GM23338 (cell line): ENCODE data around the gene RAD51B. TPM values are rescaled to one million over a fixed set of nuclear protein-coding genes. Genes with fewer than 3 reads are reported as not detected.

Experiments
- ATAC-seq: fragments of 200-7000 bp; cut with Tn5 transposase; 3 replicates; pipeline ENCODE4 v1.9.1; 2020
- DNase-seq: peaks from one replicate; pipeline ENCODE4 v3.0.0-alpha.2; 2015; ENCODE audit warnings: low spot score
- H2AFZ ChIP-seq: fragments of 200-600 bp; sonication (generic); 2 replicates; pipeline ENCODE4 v1.8.0; 2016; ENCODE audit warnings: antibody characterized with exemption, mild to moderate bottlenecking, moderate library complexity
- H3F3A ChIP-seq: fragments of 200-600 bp; sonication (generic); replicated peaks from 2 replicates; pipeline ENCODE4 v1.8.0; 2017; ENCODE audit warnings: antibody characterized with exemption, mixed run types, low read depth
- H3K27ac ChIP-seq: fragments of 200-600 bp; sonication (generic); 2 replicates; pipeline ENCODE4 v1.6.1; 2016; ENCODE audit warnings: low read depth
- H3K27me3 ChIP-seq: fragments of 200-600 bp; sonication (generic); 2 replicates; pipeline ENCODE4 v1.8.0; 2016; ENCODE audit warnings: mild to moderate bottlenecking, mixed run types, moderate library complexity; ENCODE audit not compliant: insufficient read depth
- H3K36me3 ChIP-seq: fragments of 200-600 bp; sonication (generic); 2 replicates; pipeline ENCODE4 v1.8.0; 2016; ENCODE audit warnings: mild to moderate bottlenecking; ENCODE audit not compliant: insufficient read depth
- H3K4me1 ChIP-seq: fragments of 200-600 bp; sonication (generic); 2 replicates; pipeline ENCODE4 v1.8.0; 2016; ENCODE audit warnings: mild to moderate bottlenecking, moderate library complexity; ENCODE audit not compliant: insufficient read depth
- H3K4me2 ChIP-seq: fragments of 200-600 bp; sonication (generic); 2 replicates; pipeline ENCODE4 v1.7.1; 2017; ENCODE audit warnings: mixed run types
- H3K4me3 ChIP-seq: fragments of 200-600 bp; sonication (generic); 2 replicates; pipeline ENCODE4 v1.6.1; 2016; ENCODE audit warnings: mixed run types
- H3K79me2 ChIP-seq: fragments of 200-600 bp; sonication (generic); replicated peaks from 2 replicates; pipeline ENCODE4 v1.8.0; 2017; ENCODE audit warnings: mild to moderate bottlenecking; ENCODE audit not compliant: insufficient read depth
- H3K9me2 ChIP-seq: fragments of 200-600 bp; sonication (generic); 2 replicates; pipeline ENCODE4 v1.8.0; 2017; ENCODE audit not compliant: insufficient read depth
- H4K20me1 ChIP-seq: fragments of 200-600 bp; sonication (generic); replicated peaks from 2 replicates; pipeline ENCODE4 v1.8.0; 2017; ENCODE audit warnings: mild to moderate bottlenecking; ENCODE audit not compliant: insufficient read depth
- H3K27ac Mint-ChIP-seq: 2 replicates; pipeline ENCODE4 v1.8.0; 2020; ENCODE audit warnings: inconsistent platforms, mild to moderate bottlenecking, moderate library complexity, mixed read lengths
- H3K27me3 Mint-ChIP-seq: 3 replicates; pipeline ENCODE4 v1.8.0; 2022; ENCODE audit warnings: low read depth, mild to moderate bottlenecking, moderate library complexity, mixed read lengths, inconsistent platforms; ENCODE audit not compliant: insufficient read depth, poor library complexity
- H3K36me3 Mint-ChIP-seq: 3 replicates; pipeline ENCODE4 v1.8.0; 2021; ENCODE audit warnings: low read depth, mild to moderate bottlenecking, inconsistent platforms, moderate library complexity, mixed read lengths
- H3K4me1 Mint-ChIP-seq: 3 replicates; pipeline ENCODE4 v1.8.0; 2020; ENCODE audit warnings: mild to moderate bottlenecking, inconsistent platforms, mixed read lengths
- H3K4me3 Mint-ChIP-seq: 3 replicates; pipeline ENCODE4 v1.8.0; 2021; ENCODE audit warnings: moderate library complexity, mild to moderate bottlenecking, inconsistent platforms, mixed read lengths
- H3K9me3 Mint-ChIP-seq: 3 replicates; pipeline ENCODE4 v1.8.0; 2020; ENCODE audit warnings: moderate library complexity, mild to moderate bottlenecking, inconsistent platforms, mixed read lengths
- CREB1 ChIP-seq: fragments of 250-450 bp; sonication (Bioruptor Pico); IDR thresholded peaks from 2 replicates; pipeline ENCODE4 v1.5.0; 2020; ENCODE audit warnings: low read depth, mild to moderate bottlenecking, moderate library complexity
- POLR2AphosphoS5 ChIP-seq: IDR thresholded peaks from 2 replicates; pipeline ENCODE4 v1.6.1; 2016; ENCODE audit warnings: antibody characterized with exemption, low read depth
- STAT1 ChIP-seq: IDR thresholded peaks from one replicate; pipeline ENCODE4 v1.6.1; 2016; ENCODE audit warnings: antibody characterized with exemption; ENCODE audit not compliant: unreplicated experiment
- ZNF114 ChIP-seq: fragments of 250-450 bp; sonication (Bioruptor Pico); IDR thresholded peaks from 2 replicates; pipeline ENCODE4 v1.5.0; 2020; ENCODE audit warnings: mild to moderate bottlenecking, moderate library complexity
- ZNF331 ChIP-seq: fragments of 250-450 bp; sonication (Bioruptor Pico); IDR thresholded peaks from 2 replicates; pipeline ENCODE4 v1.5.0; 2020; ENCODE audit warnings: low read depth, mild to moderate bottlenecking, moderate library complexity
- polyA plus RNA-seq: library from polyadenylated mRNA; unstranded; fragments of >200 nt; fragmentation: Nextera tagmentation; extraction: Ambion mirVana; gene quantifications from 2 replicates; pipeline ENCODE4 v1.2.1, GENCODE V29; 2016
- total RNA-seq: library from RNA; depleted of rRNA; stranded (reverse); fragments of >200 nt; shearing (Covaris generic); gene quantifications from 2 replicates; pipeline ENCODE4 v1.2.3, GENCODE V29; 2014
- TF ChIP-seq, protein P1 (sequence below): fragments of 250-450 bp; sonication (Bioruptor Pico); IDR thresholded peaks from 2 replicates; pipeline ENCODE4 v1.5.0; 2020; ENCODE audit warnings: mild to moderate bottlenecking, moderate library complexity
- TF ChIP-seq, protein P2 (sequence below), 2 experiments: fragments of 200-600 bp in 1 of 2; sonication (generic) in 1 of 2; conservative IDR thresholded peaks; 2 replicates each; pipeline versions ENCODE4 v1.5.1 to v1.6.1; 2016 to 2017; ENCODE audit warnings: antibody characterized with exemption in 2 of 2, low read depth in 2 of 2, mild to moderate bottlenecking in 2 of 2, moderate library complexity in 1 of 2
- TF ChIP-seq, protein P3 (sequence below): IDR thresholded peaks from 2 replicates; pipeline ENCODE4 v1.6.1; 2016; ENCODE audit warnings: antibody characterized with exemption
- TF ChIP-seq, protein P4 (sequence below): IDR thresholded peaks from one replicate; pipeline ENCODE4 v1.6.1; 2018; ENCODE audit warnings: antibody characterized with exemption; ENCODE audit not compliant: unreplicated experiment

Gene RAD51B
- total and polyA plus RNA-seq, 2 experiments from 2014 or later, result 15.7 to 29.1 TPM

DNA sequence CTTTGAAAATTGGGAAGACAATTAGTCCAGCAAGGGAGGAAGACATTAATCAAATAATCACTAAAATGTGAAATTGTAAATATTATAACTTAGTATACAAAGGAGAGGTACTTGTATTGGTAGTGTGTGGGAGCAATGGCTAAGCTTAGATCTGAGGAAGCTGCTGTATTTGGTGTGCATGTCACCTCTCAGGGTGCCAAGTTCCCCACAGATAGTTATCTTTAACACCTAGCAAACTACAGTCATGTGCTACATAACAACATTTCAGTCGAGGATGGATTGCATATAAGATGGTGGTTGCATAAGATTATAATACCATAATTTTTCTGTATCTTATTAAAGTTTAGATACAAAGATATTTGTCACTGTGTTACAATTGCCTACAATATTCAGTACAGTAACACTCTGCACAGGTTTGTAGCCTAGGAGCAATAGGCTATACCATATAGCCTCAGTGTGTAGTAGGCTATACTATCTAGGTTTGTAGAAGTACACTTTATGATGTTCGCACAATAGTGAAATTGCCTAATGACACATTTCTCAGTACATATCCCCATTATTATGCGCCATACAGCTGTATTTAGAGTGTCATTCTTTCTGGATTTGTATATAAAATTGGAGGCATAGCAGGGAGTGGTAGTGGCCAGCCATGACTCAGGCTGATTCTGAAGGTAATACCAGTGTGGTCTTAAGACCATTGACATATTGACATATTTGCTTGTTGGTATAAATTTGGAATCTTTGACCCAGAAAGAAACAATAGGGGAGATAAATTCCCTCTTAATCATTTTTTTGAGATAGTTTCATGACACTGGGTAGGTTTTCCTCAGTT, 55.8 kb downstream of the RAD51B start:
- no peak for ATAC-seq
- H3K27me3 Mint-ChIP-seq, result no peaks in the 10 kb centered on the region

More for the DNA sequence above, 55.8 kb downstream of the RAD51B start:
- no peaks in the 10 kb centered on the region for H3K27me3 ChIP-seq
- no peak overlapping the region for H3K27ac Mint-ChIP-seq
- DNase-seq, result no peak
- no peak overlapping the region for H3K4me3 Mint-ChIP-seq
- H3K4me1 ChIP-seq, result peaks cover 7% of the 10 kb centered on the region
- no peaks in the 10 kb centered on the region for H4K20me1 ChIP-seq
- H3K4me3 ChIP-seq, result no peak overlapping the region
- H3F3A ChIP-seq, result no peaks in the 10 kb centered on the region
- H2AFZ ChIP-seq, result no peak overlapping the region
- H3K27ac ChIP-seq, result no peak overlapping the region
- TF ChIP-seq ZNF114 (CRISPR knock-in tag) (no peak), STAT1 (no peak), CREB1 (no peak), ZNF331 (CRISPR knock-in tag) (no peak), POLR2AphosphoS5 (no peak)
- TF ChIP-seq, protein P1, sequence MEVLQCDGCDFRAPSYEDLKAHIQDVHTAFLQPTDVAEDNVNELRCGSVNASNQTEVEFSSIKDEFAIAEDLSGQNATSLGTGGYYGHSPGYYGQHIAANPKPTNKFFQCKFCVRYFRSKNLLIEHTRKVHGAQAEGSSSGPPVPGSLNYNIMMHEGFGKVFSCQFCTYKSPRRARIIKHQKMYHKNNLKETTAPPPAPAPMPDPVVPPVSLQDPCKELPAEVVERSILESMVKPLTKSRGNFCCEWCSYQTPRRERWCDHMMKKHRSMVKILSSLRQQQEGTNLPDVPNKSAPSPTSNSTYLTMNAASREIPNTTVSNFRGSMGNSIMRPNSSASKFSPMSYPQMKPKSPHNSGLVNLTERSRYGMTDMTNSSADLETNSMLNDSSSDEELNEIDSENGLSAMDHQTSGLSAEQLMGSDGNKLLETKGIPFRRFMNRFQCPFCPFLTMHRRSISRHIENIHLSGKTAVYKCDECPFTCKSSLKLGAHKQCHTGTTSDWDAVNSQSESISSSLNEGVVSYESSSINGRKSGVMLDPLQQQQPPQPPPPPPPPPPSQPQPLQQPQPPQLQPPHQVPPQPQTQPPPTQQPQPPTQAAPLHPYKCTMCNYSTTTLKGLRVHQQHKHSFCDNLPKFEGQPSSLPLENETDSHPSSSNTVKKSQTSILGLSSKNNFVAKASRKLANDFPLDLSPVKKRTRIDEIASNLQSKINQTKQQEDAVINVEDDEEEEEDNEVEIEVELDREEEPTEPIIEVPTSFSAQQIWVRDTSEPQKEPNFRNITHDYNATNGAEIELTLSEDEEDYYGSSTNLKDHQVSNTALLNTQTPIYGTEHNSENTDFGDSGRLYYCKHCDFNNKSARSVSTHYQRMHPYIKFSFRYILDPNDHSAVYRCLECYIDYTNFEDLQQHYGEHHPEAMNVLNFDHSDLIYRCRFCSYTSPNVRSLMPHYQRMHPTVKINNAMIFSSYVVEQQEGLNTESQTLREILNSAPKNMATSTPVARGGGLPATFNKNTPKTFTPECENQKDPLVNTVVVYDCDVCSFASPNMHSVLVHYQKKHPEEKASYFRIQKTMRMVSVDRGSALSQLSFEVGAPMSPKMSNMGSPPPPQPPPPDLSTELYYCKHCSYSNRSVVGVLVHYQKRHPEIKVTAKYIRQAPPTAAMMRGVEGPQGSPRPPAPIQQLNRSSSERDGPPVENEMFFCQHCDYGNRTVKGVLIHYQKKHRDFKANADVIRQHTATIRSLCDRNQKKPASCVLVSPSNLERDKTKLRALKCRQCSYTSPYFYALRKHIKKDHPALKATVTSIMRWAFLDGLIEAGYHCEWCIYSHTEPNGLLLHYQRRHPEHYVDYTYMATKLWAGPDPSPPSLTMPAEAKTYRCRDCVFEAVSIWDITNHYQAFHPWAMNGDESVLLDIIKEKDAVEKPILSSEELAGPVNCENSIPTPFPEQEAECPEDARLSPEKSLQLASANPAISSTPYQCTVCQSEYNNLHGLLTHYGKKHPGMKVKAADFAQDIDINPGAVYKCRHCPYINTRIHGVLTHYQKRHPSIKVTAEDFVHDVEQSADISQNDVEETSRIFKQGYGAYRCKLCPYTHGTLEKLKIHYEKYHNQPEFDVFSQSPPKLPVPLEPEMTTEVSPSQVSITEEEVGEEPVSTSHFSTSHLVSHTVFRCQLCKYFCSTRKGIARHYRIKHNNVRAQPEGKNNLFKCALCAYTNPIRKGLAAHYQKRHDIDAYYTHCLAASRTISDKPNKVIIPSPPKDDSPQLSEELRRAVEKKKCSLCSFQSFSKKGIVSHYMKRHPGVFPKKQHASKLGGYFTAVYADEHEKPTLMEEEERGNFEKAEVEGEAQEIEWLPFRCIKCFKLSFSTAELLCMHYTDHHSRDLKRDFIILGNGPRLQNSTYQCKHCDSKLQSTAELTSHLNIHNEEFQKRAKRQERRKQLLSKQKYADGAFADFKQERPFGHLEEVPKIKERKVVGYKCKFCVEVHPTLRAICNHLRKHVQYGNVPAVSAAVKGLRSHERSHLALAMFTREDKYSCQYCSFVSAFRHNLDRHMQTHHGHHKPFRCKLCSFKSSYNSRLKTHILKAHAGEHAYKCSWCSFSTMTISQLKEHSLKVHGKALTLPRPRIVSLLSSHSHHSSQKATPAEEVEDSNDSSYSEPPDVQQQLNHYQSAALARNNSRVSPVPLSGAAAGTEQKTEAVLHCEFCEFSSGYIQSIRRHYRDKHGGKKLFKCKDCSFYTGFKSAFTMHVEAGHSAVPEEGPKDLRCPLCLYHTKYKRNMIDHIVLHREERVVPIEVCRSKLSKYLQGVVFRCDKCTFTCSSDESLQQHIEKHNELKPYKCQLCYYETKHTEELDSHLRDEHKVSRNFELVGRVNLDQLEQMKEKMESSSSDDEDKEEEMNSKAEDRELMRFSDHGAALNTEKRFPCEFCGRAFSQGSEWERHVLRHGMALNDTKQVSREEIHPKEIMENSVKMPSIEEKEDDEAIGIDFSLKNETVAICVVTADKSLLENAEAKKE (CRISPR knock-in tag), result no peak
- TF ChIP-seq, protein P2, sequence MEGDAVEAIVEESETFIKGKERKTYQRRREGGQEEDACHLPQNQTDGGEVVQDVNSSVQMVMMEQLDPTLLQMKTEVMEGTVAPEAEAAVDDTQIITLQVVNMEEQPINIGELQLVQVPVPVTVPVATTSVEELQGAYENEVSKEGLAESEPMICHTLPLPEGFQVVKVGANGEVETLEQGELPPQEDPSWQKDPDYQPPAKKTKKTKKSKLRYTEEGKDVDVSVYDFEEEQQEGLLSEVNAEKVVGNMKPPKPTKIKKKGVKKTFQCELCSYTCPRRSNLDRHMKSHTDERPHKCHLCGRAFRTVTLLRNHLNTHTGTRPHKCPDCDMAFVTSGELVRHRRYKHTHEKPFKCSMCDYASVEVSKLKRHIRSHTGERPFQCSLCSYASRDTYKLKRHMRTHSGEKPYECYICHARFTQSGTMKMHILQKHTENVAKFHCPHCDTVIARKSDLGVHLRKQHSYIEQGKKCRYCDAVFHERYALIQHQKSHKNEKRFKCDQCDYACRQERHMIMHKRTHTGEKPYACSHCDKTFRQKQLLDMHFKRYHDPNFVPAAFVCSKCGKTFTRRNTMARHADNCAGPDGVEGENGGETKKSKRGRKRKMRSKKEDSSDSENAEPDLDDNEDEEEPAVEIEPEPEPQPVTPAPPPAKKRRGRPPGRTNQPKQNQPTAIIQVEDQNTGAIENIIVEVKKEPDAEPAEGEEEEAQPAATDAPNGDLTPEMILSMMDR (conservative IDR thresholded peaks at IDR 0.05; ENCODE audit: low read depth in 2 of 2), result no peak
- TF ChIP-seq, protein P3, sequence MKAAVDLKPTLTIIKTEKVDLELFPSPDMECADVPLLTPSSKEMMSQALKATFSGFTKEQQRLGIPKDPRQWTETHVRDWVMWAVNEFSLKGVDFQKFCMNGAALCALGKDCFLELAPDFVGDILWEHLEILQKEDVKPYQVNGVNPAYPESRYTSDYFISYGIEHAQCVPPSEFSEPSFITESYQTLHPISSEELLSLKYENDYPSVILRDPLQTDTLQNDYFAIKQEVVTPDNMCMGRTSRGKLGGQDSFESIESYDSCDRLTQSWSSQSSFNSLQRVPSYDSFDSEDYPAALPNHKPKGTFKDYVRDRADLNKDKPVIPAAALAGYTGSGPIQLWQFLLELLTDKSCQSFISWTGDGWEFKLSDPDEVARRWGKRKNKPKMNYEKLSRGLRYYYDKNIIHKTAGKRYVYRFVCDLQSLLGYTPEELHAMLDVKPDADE, result no peak
- TF ChIP-seq, protein P4, sequence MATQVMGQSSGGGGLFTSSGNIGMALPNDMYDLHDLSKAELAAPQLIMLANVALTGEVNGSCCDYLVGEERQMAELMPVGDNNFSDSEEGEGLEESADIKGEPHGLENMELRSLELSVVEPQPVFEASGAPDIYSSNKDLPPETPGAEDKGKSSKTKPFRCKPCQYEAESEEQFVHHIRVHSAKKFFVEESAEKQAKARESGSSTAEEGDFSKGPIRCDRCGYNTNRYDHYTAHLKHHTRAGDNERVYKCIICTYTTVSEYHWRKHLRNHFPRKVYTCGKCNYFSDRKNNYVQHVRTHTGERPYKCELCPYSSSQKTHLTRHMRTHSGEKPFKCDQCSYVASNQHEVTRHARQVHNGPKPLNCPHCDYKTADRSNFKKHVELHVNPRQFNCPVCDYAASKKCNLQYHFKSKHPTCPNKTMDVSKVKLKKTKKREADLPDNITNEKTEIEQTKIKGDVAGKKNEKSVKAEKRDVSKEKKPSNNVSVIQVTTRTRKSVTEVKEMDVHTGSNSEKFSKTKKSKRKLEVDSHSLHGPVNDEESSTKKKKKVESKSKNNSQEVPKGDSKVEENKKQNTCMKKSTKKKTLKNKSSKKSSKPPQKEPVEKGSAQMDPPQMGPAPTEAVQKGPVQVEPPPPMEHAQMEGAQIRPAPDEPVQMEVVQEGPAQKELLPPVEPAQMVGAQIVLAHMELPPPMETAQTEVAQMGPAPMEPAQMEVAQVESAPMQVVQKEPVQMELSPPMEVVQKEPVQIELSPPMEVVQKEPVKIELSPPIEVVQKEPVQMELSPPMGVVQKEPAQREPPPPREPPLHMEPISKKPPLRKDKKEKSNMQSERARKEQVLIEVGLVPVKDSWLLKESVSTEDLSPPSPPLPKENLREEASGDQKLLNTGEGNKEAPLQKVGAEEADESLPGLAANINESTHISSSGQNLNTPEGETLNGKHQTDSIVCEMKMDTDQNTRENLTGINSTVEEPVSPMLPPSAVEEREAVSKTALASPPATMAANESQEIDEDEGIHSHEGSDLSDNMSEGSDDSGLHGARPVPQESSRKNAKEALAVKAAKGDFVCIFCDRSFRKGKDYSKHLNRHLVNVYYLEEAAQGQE, result no peak
- no peaks in the 10 kb centered on the region; the same call in 2 of the 3 replicates for H3K36me3 Mint-ChIP-seq
- no peak overlapping the region for H3K4me2 ChIP-seq
- H3K4me1 Mint-ChIP-seq, result no peaks in the 10 kb centered on the region
- no peaks in the 10 kb centered on the region for H3K9me2 ChIP-seq
- no peaks in the 10 kb centered on the region for H3K79me2 ChIP-seq
- peaks cover 2% of the 10 kb centered on the region; the same call in 1 of the 3 replicates for H3K9me3 Mint-ChIP-seq
- H3K36me3 ChIP-seq, result no peaks in the 10 kb centered on the region
